Activated T-cell treated with anti-CD3 and anti-CD28 coated beads for 1 hour (primary cell): ENCODE data around the gene C1QTNF9.
"Not testable (repeated sequence)": the region's sequence is repeated elsewhere in the genome, so short reads cannot be mapped to it uniquely, and the experiment has no call there.

Experiments used
- DNase-seq: peaks from one replicate; pipeline ENCODE4 v3.0.0-alpha.2; 2020; ENCODE audit warnings: low read depth

The C1QTNF9 gene

DNA sequence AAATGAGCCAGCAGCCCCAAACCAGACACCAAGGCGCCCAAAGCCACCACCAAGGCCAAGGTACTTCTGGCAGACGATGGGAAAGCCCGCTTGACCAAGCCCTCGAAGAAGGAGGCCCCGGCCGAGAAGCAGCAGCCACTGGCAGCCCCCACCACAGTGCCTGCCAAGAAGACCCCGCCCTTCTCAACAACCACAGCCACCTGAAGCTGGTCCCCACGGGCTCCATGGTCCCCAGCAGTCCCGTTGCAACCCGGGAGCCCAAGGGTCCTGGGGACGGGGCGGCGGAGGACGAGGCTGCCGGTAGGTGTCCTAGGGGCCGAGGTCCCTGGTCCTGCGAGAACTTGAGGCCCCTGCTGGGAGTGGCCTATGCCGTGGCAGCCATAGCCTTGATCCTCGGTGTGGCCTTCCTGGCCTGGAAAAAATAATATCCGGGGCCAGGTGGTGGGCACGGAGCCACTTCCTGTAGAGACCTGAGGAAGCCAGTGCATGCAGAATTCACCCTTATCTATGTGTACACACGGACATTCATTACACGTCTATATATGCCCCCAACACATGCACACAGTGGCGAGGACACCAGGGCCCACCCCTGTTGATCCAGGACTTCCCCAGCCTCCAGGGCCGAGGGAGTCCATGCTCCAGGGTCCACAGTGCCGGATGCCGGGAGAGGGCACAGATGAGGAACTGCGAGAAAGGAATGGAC is 13.8 kb downstream of the C1QTNF9 start:
- no peak for DNase-seq

DNA sequence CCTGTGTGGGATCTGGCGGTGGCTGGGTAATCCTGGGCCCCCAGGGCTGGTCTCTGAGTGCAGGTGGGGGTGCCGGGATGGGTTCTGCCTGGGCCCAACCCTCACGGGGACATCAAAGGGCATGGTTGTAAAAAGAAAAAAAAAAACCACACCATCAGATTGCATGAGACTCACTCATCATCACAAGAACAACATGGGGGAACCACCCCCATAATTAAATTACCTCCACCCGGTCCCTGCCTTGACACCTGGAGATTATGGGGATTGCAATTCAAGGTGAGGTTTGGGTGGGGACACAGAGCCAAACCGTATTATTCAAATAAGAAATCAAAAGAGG is 14.3 kb downstream of the C1QTNF9 start:
- DNase-seq, result no peak

DNA sequence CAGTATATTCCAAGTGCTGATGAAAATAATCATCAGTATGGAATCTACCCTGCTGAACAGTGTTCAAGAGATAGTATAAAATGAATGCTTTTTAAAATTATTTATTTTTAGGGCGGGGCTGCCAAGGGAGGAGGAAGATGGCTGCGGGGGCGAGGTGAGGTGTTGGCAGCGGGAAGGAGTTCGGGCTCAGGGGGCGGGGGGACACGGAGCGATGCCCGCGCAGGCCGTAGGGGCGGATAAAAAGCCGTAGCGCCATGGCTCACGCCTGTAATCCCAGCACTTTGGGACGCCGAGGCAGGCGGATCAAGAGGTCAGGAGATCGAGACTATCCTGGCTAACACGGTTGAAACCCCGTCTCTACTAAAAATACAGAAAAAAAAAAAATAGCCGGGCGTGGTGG is 18.2 kb downstream of the C1QTNF9 start:
- DNase-seq, result not testable (repeated sequence)

DNA sequence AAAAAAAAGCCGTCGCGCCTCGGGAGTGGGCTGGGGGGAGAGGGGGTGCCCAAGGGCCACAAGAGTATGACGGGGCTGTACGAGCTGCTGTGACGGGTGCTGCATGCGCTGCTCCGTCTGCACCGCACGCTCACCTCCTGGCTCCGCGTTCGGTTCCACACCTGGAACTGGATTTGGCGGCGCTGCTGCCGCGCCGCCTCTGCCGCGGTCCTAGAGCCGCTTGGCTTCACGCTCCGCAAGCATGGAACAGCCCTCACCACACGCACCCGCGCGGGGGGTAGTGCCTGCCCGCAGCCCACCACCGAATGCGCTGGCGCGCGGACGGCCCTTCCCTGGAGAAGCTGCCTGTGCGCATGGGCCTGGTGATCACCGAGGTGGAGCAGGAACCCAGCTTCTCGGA is 18.8 kb downstream of the C1QTNF9 start:
- DNase-seq, result no peak

DNA sequence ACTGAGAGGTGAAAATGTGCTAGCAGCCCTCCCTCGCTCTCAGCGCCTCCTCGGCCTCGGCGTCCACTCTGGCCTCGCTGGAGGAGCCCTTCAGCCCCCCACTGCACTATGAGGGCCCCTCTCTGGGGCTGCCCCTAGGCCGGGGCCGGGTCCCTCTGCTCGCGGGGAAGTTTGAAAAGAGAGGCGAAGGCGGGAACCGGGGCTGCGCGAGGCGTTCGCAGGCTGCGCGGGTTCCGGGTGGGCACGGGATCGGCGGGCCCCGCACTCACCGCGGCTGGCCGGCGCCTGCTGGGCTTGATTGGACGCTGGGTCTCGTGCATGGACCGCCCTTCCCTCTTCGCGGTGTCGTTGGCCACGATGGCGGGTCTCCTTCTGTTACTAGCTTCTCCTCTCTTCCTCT is 29.3 kb downstream of the C1QTNF9 start:
- no peak for DNase-seq

DNA sequence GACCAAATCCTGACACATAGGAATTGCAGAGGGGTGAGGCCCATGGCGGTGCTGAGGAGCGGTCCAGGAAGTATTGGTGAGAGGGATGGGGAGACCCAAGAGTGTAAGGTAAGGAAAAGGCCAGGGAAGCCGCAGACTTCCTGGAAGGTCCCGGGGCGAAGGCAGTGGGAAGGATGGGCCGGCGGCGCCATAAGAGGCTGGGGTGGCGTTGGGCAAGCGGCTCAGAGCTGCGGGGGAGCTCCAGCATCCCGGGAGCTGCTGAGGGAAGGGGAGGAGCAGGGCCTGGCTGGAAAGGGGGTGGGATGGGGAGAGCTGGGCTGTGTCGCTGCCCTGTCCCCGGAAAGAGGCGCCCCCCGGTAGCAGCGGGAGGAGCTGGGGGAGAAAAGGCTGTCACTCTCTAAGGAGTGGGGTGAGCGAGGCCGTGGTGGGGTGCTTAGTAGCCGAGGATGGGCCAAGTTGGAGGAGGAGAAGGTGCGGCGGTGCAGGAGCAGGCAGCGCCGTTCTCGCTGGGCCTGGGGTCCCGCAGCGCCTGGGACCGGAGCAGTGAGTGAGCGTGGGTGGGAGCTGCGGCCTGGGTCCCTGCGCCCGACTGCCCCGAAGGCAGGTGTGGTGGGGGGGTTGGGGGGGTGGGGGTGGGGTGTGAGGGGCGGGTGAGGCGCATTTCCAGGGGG is 30.7 kb downstream of the C1QTNF9 start:
- DNase-seq, result no peak

DNA sequence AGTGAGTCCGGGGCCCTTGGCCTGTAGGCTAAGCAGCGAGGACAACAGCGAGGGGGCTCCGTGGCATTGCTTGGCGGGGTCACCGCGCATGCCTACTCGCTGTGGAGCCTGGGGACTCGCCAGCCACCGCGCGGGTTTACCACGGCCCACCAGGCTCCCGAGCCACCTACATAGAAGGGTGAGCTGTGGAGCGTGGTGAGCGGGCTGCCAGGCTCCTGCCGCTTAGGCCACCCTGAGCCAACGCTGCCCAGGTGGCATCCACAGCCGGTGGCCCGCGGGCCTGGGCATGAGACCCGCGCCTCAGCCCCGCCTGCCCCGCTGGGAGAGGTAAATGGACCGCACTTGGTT is 31.2 kb downstream of the C1QTNF9 start:
- DNase-seq, result no peak

DNA sequence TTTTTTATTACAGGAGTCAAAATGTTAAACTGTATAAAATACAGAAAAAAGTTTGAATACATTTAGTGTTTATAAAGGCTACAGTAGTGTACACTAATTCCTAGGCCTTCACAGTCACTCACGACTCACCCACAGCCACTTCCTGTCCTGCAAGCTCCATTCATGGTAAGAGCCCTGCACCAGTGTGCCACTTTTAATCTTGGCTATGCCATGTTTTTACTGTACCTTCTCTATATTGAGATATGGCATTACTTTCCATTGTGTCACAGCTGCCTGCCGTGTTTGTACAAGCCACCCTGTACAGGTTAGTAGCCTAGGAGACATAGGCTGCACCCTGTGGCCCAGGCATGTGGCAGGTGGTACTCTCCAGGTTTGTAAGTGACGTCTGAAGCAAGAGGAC is 32.1 kb downstream of the C1QTNF9 start:
- no peak for DNase-seq

DNA sequence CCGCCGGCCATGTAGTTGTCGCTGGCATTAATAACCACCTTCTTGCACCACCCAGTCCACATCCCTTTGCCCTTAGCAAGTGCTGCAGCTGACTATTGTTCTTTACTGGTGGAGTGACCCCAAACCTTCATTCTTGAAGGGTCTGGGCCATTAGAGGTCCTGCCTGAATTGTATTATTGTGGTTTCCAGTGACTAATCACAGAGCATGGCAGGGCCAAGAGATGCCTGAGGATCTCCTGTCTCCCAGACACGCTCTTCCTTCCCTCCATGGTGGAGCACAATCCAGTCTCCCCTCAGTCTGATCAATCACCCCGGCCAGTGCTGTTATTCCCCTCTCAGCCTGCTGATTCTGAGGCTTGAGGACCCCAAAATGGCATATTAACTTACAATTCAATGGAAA is 39.0 kb downstream of the C1QTNF9 start:
- DNase-seq, result no peak

DNA sequence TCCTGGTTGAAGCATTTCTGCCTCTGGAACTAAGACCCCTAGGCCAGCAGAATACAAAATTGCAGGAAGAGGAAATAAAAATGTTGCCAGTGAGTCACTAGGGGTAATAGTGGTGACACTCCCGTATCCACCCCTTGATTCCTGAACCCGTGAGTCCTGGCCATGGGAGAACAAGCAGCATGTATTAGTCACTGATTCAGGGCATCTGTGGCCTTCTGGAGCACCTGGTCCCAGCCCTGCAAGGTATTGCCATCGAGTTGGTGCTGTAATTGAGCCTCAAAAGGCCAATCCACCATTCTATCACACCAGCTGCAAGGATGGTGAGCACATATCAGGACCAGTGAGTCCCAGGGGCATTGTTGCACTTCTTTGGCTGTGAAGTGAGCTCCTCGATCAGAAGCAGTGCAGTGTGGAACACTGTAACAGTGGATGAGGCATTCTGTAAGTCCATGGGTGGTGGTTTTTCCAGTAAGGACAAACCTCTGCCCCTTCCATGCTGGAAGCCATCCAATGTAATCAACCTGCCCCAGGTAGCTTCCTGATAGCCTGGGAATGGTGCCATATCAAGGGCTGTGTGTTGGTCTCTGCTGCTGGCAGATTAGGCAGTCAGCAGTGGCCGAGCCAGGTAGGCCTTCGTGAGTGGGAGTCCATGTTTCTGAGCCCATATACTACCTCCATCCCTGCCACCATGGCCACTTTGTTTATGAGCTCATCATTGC is 39.6 kb downstream of the C1QTNF9 start:
- DNase-seq, result no peak

DNA sequence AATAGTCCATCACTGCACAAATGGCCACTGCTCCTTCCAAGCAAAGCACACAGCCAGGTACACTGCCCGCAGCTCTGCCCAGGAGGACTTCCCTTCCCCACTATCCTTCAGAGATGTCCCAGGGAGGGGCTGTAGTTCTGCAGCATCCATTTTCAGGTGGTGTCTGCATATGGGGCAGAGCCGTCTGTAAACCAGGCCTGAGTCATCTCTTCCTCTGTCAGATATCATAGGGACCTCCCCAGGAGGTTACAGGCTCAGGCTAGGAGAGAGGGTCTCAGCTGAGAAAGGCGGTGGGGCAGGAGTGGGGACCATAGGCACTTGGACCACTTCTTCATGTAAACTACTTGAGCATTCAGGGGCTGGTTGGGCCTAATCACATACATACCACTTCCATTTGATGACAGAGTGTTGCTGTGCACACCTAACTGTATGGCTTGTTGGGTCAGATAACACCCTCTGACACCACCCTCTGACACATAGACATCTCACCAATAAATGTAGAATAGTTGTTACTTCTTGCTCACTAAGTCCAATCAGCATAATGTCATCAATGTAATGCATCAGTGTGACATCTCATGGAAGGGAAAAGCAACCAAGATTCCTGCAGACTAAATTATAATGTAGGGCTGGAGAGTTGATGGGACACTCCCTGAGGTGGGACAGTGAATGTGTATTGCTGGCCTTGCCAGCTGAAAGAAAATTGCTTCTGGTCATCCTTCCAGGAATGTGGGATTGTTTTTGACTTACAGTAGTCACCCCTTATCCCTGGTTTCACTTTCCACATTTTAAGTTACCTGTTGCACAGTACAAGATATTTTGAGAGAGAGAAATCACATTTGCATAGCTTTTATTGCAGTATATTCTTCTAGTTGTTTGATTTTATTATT is 40.6 kb downstream of the C1QTNF9 start:
- DNase-seq, result not testable (repeated sequence)

DNA sequence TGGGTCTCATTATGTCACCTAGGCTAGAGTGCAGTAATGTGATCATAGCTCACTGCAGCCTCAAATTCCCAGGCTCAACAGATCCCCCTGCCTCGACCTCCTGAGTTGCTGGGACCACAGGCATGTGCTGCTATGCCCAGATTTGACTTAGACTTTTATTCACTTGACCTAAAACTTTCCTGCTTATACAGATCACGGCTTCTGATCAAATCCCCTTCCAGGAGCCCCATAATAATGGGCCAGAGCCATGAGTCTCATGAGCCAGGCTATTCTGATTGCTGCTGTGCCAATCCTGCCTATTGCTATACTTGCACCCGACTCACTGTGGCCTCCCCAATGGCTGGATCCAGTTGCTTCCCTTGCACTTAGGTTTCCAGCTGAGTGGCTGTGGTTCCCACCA is 42.0 kb downstream of the C1QTNF9 start:
- DNase-seq, result no peak

DNA sequence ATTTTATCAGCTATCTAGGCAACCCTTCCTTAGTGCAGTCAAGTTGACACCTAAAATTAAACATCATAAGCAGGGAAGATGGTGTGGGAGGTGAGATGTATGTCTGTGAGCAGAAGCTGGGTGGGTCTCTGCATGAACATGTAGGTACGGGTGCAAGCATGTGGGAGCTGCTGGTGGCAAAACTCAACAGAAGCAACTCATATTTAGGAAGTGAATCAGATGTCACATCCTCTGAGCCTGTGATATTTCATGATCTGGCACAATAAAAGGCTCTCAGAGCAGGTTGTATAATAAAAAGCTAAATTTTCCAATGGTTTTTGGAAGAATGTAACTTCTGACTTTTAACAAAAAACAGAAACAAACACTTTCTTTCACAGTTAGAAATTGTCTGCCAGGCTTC is 44.4 kb downstream of the C1QTNF9 start:
- no peak for DNase-seq

DNA sequence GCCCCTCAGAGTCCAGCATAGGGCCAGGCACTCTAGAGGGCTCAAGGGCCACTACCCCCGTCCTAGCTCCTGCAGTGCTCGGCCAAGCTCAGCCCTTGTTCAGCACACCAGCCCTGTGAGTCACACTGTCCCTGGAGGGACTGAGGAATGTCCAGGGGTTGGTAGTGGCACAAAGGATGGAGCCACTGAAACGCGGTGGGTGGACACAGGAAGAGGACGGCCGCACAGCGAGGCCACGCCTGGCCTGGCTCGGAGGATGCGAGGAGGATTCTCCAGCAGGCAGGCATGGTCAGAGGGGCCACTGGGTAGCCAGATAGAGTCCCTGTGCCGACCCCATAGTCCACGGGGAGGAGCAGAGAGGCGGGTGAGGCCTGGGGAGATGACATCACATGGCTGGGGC is 45.7 kb downstream of the C1QTNF9 start:
- no peak for DNase-seq

DNA sequence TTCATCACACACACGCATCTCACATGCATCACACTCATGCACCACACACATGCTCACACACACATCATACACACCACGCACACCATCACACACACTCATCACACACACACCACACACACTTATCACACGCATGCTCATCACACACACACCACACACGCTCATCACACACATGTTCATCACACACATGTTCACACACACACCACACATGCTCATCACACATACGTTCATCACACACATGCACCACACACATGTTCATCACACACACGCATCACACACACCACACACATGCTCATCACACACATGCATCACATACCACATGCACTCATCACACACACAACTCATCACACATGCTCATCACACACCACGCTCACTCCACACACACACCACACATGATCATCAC is 46.9 kb downstream of the C1QTNF9 start:
- DNase-seq, result no peak

DNA sequence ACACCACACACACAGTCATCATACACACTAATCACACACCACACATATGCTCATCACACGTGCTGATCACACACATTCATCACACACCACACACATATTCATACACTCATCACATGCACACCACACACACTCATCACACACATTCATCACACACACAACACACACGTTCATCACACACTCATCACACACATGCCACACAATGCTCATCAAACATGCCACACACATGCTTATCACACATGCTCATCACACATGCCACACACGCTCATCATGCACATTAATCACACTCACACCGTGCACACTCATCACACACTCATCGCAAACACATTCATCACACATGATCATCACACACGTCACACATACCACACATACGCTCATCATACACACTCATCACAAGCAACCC is 47.5 kb downstream of the C1QTNF9 start:
- no peak for DNase-seq

DNA sequence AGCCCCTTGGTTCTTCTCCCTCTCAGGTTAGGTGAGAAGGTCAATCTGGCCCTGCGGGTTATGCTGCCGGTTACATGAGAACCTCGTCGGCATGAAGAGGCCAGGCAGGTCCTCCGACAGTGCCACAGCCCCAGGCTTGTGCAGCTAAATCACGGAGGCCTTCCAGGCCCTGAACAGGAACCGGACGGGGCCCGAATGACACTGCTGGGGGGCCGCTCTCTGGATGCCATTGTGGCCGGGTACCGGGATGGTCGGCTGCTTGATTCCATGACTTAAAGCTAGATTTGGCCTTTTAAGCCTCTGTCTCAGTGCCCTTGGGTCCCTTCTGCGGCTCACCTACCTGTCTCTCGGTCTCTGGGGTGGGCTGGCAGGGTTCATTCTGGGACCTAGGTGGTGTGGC is 48.4 kb downstream of the C1QTNF9 start:
- DNase-seq, result no peak

DNA sequence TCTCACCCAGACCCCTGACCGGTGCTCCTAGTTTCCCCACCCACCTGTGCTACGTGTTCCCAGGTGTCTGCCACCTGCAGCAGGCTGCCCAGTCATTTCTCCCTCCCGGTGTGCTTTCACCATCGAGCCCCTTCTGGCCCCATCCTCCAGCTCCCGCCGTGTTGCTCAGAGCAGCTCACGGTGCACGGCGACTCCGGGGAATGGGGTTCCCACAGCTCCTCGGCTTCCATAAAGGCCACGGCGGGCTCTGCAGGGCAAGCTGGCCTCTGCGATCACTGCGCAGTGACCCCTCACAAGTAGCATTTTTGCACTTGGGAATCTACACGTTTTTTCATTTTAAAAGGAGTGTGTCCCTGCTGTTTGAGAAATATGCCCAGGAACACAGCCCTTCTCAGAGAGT is 49.5 kb downstream of the C1QTNF9 start:
- DNase-seq, result not testable (repeated sequence)

DNA sequence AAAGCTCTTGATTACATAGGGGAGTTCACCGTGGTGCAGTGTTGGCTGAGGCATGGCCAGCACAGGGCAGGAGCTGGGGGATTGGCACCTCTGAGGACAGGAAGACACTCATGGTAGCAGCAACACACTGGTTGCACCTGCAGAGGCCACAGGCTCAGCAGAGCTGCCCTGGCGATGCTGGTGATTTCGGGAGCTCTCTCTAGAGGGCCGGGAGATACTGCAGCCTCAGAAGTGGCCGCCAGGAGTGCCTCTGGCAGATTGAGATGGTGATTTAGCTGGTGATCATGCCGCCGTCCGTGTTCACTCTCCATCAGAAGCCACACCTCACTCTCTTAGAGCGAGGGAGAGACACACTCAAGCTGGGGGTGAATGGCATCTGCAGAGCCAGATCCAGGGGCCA is 49.9 kb downstream of the C1QTNF9 start:
- not testable (repeated sequence) for DNase-seq

DNA sequence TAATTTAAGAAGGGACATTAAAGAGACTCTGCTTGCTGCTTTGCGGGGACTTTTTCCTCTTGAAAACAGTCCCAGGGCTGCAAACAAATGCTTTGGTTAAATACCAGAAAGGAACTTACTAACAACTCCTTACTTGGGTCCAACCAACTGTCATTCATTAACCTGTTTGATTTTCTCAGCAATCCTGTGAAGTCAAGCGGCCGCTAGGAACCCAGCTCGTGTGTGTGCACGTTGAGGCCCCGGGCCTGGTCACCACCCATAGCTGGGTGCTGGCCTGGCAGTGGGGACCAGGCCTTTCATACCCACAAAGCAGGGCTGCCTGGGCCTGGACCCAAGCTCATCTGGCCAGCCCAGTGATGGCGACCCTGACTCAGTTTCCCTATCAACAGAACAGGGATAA is 50.7 kb downstream of the C1QTNF9 start:
- no peak for DNase-seq

DNA sequence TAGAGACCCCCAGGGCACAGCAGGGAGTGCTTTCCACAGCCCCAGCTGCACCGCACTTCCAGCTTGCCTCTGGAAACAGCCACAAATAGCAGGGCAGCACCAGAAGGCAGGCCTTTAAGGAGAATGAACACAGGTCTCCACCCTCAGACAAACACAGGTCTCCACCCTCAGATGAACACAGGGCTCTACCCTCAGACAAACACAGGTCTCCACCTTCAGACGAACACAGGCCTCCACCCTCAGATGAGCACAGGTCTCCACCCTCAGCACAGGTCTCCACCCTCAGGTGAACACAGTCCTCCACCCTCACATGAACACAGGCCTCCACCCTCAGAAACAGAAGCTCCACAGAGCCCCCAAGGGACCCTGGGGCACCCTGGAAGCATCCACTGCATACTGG is 51.7 kb downstream of the C1QTNF9 start:
- no peak for DNase-seq

DNA sequence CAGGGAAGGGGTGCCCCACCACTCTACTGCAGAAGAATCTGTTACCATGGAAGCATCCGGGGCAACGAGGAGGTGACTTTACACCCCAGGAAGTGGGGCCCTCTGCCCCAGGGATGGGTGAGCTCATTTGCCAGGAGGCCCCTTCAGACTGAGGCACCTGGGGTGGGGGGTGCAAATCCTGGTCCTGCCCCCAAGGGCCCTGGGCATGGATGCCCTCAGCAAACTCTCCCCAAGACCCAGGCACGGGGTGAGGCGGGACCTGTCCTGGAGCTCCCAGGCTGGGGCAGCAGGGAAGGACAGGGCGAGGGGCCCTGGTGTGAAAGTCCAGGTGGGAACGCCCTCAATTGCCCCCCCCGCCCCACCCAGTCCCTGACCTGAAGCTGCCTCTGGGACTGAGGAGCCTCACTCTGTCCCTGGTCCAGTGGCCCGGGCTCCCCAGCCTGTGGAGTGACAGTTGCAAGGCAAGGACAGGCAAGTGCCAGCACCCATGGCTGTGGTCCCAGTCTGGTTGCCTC is 52.5 kb downstream of the C1QTNF9 start:
- DNase-seq, result no peak
